Measurements from ENCODE around the gene DAPK2.

Gene DAPK2

DNA sequence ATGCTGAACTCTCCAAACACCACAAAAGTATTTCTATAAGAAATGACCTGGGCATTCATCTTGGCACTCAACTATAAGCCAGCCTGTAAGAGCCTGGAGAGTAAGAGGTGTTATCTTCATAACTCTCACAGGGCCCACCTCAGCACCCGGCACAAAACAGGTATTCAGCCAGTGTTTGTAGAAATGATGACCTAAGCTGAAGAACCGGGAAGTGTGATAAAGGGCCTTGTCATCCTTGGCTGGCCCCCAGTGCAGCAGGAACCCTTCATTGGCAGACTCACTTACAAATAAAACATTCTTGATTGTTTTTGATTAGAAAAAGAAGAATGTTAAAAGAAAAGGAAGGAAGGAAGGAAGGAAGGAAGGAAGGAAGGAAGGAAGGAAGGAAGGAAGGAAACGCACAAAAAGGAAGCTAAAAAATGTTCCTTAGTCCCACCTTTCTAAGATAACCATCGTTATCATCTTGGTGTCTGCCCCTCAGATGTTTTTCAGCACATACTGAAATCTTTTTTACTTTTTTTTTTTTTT, 52.1 kb downstream of the DAPK2 start:
- DNase-seq: no peak

- DNase-seq: no peak
Observed at GRCh38 chr15:63992300-63992699, 54.0 kb downstream of the DAPK2 start.

- no peak for DNase-seq
Observed at GRCh38 chr15:63991706-63992105, 54.6 kb downstream of the DAPK2 start.

- DNase-seq: no peak
Observed at GRCh38 chr15:63990454-63990853, 55.8 kb downstream of the DAPK2 start.

- no peak for DNase-seq
Observed at GRCh38 chr15:63987796-63988378, 58.4 kb downstream of the DAPK2 start.

GRCh38 chr15:63986751-63987341, 59.4 kb downstream of the DAPK2 start:
- DNase-seq: no peak

GRCh38 chr15:63986185-63986680, 60.1 kb downstream of the DAPK2 start:
- DNase-seq: no peak

DNA sequence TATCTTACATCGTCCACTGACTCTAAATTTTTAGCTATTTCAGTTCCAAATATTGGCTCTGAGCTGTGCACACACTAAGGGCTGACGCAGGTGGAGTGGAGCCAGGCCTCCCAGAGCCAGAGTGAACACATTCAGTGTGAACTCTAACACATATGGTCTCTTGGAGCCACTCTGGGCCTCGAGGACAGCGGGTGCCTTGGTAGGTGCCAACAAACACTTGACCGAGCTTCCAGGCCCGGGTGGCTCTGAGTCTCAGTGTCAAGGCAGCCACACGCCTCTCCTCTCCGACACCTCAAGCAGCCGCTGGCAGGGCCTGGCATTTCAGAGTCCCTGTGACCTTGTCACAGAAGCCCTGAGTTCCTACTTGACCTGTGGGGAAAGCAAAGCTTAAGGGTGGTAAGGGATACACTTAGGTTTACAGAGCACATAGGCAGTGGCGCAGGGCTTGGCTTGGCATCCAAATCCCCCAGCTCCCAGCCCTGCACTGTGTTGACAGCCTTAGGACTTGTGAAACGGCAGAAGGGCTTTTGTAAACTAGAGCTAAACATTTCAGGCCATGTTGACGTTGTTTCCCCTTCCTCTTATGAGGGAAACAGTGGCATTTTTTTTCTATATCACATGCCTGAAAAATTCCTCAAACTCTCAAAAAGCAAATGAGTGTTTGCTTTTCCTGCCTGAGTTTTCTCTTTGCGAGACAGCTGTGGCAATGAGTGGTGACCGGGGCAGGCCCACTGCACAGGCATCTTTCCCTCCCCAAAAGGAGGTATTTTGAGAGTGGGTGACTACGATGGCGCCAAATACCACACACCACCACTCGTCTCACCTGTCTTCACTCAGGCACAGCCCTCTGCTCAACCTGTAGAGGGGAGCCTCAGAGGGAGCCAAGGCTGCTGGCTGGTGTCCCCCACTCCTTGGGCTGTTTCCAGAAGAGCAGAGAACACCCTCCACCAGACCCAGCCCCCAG, 60.8 kb downstream of the DAPK2 start:
- DNase-seq: no peak

- no peak for DNase-seq
Observed at GRCh38 chr15:63984331-63984730, 62.0 kb downstream of the DAPK2 start.

GRCh38 chr15:63983061-63983711, 63.1 kb downstream of the DAPK2 start:
- peak; percentile 32 for DNase-seq

DNA sequence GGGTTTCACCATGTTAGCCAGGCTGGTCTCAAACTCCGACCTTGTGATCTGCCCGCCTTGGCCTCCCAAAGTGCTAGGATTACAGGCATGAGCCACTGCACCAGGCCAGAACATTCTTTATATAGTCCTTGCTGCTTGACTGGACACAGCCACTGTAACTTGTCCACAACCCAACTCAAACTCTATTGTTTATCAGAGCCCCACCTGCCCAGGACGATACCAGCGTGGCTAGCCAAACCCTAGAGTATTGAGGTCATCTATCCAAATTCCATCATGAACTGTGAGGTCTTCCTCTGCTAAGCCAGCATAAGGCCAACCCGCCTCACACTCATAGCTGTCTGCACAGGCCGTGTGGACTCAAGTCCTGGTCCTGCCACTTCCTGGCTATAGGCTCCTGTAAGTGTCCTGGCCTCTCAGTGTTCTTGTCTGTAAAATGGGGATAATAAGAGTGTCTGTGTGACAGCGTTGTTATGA, 63.9 kb downstream of the DAPK2 start:
- DNase-seq: no peak

DNA sequence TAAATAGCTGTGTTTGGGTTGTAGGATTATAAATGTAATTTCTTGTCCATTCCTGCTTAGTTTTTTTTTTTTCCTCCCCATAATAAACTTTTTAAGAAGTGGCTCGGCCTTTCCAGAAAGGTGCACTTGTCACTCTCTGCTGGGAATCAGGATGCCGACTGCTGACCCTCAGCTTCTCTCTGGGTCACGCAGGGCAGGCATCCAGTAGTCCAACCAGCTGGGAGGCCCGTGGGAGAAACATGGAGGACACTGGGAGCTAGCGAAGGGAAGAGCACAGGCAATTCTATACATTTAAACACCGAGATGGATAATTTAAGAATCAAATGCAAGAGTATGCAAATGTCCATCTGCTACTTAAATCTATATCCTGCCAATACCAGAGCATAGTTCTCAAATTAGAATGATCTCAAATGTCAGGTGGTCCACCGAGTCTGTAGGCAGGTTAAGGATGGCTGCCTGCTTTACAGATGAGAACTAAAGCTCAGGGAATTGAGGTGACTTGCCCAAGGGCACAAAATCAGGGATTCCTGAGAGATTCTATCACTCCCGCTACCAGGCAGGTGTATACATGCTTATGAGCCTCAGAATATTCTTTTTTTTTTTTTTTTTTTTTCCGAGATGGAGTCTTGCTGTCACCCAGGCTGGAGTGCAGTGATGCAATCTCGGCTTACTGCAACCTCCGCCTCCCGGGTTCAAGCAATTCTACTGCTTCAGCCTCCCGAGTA, 64.5 kb downstream of the DAPK2 start:
- no peak for DNase-seq

- DNase-seq: no peak
Observed at GRCh38 chr15:63979262-63979793, 67.0 kb downstream of the DAPK2 start.

GRCh38 chr15:63978511-63979261, 67.6 kb downstream of the DAPK2 start:
- no peak for DNase-seq

DNA sequence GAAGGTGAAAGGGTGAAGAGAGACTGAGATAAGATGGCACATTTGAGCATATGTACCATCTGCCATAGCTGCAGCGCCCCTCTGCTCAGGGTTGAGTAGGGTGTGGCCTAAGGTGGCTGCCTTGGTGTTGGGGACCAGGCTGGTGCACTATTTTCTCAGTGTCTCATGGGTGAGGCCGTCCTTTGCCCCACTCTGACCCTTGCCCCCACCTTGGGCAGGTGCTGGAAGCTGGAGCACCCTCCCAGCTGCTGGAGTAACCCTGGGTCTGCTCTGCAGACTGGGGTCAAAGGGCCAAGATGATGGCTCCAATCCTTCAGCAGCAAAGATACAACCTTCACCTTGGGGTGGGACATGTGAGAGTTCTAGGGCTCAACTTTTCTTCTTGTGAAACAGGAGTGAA, 69.2 kb downstream of the DAPK2 start:
- no peak for DNase-seq

DNA sequence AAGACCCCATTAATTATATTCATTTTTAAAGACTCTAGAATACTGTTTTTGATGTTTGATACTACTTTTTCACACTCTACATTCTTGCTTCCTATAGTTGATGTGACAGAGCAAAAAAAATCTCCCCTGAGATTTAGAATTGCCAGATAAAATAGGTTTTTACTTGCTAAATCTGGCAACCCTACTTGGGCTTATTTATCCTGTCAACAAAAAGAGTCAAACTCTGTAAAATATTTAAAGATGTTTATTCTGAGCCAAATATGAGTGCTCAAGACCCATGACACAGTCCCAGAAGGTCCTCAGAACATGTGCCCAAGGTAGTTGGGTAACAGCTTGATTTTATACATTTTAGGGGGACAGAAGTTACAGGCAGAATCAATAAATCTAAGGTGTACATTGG, 72.3 kb downstream of the DAPK2 start:
- DNase-seq: no peak

- DNase-seq: no peak
Observed at GRCh38 chr15:63973212-63974009, 72.9 kb downstream of the DAPK2 start.

DNA sequence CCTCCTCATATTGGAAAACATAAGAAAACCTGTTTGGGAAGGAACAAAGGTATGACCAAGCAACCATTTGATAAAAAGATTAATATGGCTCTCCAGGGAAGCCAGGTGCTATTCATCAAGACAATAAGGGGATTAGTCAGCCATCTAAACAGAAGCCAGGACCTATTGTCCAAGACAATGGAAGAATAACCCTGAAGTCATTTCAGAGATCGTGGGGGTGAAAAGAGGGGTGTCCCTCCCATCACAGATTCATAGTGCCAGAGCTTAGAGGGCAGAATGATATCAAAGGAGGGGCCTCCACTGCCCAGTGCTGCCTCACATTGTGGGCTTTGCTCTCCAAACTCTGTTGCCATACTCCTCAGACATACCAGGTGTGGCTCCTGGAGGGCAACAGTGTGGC, 73.5 kb downstream of the DAPK2 start:
- no peak for DNase-seq

DNA sequence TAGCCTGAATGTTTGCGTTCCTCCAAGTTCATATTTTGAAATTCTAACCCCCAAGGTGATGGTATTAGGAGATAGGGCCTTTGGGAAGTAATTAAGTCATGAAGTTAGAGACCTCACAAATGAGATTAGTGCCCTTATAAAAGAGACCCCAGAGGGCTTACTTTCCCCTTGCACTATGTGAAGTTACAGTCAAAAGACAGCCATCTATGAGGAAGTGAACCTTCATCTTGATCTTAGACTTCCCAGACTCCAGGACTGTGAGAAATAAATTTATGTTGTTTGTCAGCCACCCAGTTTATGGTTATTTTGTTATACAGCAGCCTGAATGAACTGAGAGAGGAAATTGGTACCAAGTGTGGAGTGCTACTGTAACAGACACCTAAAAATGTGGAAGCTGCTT, 74.4 kb downstream of the DAPK2 start:
- DNase-seq: no peak

DNA sequence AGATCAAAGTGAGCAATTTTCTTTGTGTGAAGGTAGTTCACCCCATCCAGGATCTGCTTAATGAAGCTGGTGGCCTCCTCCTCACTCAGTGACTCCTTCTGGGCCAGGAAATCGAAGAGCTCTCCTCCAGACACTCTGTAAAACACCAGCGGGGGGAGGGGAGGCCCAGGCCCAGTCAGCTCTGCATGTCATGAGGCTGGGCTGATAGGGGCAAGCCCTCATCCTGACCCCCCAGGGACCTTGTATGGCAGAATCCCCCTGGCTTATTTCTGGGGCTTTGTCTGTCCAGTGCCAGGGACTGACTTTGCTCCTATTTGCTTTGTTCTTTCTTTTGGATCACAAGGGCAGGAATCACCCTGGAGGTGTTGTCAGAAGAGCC, 74.9 kb downstream of the DAPK2 start:
- DNase-seq: no peak
